Myometrial cell (primary cell): ENCODE results near the gene PSG2. TPM values are rescaled to one million over a fixed set of nuclear protein-coding genes. Genes with fewer than 3 reads are reported as not detected.

ENCODE experiments used
- total RNA-seq: library from RNA; depleted of rRNA; stranded (reverse); fragments of >200 nt; gene quantifications from 2 replicates; pipeline ENCODE4 v1.2.3, GENCODE V29; 2015

Gene PSG2
- 0.29 TPM in 1 of 2 replicates, not detected in the other for total RNA-seq

GRCh38 chr19:43082601-43083000, at the start of gene PSG2:
Gene PSG2, minus strand, starts transcription at chr19:43082701. Its CDS starts 132 bp downstream, at chr19:43082569.

GRCh38 chr19:43026369-43026768, 56.1 kb downstream of the PSG2 start, which contains the start of gene PSG11:
Gene PSG11, minus strand, starts transcription at chr19:43026469. Its CDS starts 97 bp downstream, at chr19:43026372.

Other genes starting within 250 kb of the PSG2 start
- gene PSG1, start 203.0 kb downstream of the PSG2 start, total RNA-seq = 0.29 and 0.53 TPM in 2 replicates
- gene PSG6, start 164.8 kb downstream of the PSG2 start, total RNA-seq = not detected in 2 replicates
- gene PSG7, start 145.5 kb downstream of the PSG2 start, total RNA-seq = under 0.01 TPM in 1 of 2 replicates, not detected in the other
- gene PSG11, start 56.2 kb downstream of the PSG2 start, total RNA-seq = 0.71 TPM in 1 of 2 replicates, not detected in the other
- gene PSG5, start 103.8 kb upstream of the PSG2 start, total RNA-seq = 6.7 and 7.8 TPM in 2 replicates
- gene PSG4, start 122.9 kb upstream of the PSG2 start, total RNA-seq = 1.1 and 2.0 TPM in 2 replicates
- gene PSG9, start 186.8 kb upstream of the PSG2 start, total RNA-seq = 1.4 and 5.2 TPM in 2 replicates